SU-DHL-6 (cell line): Measurements from ENCODE around the gene NKPD1.

Source experiments
- CTCF ChIP-seq: fragments of 200-600 bp; sonication (generic); IDR thresholded peaks from one replicate; pipeline ENCODE4 v1.5.1; 2017; ENCODE audit warnings: antibody characterized with exemption, mild to moderate bottlenecking, low read length, moderate library complexity; ENCODE audit not compliant: insufficient read depth, poor library complexity, severe bottlenecking
- EZH2phosphoT487 ChIP-seq: fragments of 200-600 bp; sonication (generic), shearing (Covaris generic); conservative IDR thresholded peaks from 2 replicates; pipeline ENCODE4 v1.6.1; 2018; ENCODE audit warnings: mild to moderate bottlenecking, antibody characterized with exemption, low read length, moderate library complexity, mixed read lengths

GRCh38 chr19:45179072-45179891, 18.5 kb upstream of the NKPD1 start:
- TF ChIP-seq CTCF (no peak), EZH2phosphoT487 (no peak)
